ENCODE measurements around the gene DRAM2. TPM values are rescaled to one million over a fixed set of nuclear protein-coding genes. Genes with fewer than 3 reads are reported as not detected.
A peak's percentile ranks its signal among the peaks of the same experiment; 100 is the strongest.

The DRAM2 gene
- total and polyA plus RNA-seq, 9 of the 15 experiments (the other 6 are each of a cell fraction or from before 2014, with no cell fraction given), result 29.0 to 161 (median 53.5) TPM

DNA sequence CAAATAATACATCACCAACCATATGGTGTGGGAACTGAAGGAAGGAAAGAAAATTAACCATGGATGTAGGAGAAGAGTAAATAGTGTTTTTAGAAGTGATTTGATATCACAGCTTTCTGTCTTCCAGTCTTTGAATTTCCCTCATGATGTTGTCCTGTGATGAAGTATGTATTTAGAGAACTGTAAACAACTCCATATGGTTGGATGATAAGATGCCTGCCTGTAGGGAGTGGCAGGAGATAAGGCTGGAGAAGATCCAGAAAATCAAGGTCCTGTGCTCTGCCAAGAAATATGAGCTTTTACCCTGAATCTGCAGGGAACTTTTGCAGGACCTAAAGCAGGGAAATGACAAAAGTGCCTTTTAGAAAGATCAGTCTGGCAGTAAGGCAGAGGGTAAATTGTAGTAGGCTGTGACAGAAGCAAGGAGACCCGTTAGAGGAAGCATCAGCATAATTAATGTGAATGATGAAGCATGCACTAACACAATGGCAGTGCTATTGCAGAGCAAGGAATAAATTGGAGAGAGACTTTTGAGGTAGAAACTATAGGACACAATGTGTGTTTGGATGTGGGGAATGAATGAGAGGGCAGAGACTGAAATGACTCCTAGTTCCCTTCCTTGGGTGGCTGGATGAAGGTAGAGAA lies 22.1 kb upstream of the DRAM2 start (continued):
- TF ChIP-seq ZBTB12 (CRISPR knock-in tag; IDR thresholded peaks at IDR 0.05) (peak; percentile 61; the same call in 1 of the 2 replicates), OTX1 (CRISPR knock-in tag; IDR thresholded peaks at IDR 0.05) (peak; percentile 85; the same call in 1 of the 2 replicates), CBX8 (IDR thresholded peaks at IDR 0.05; ENCODE audit: borderline replicate concordance, extremely low read depth, low read depth, low read length, poor library complexity, severe bottlenecking) (no peak), HDAC2 (IDR thresholded peaks at IDR 0.05) (peak; percentile 100), CC2D1A (IDR thresholded peaks at IDR 0.05) (peak; percentile 97), GABPB1 (CRISPR knock-in tag; IDR thresholded peaks at IDR 0.05) (no peak), CSDE1 (IDR thresholded peaks at IDR 0.05) (no peak; a peak in 1 of 4 replicates), RBM14 (IDR thresholded peaks at IDR 0.05; ENCODE audit: borderline replicate concordance, insufficient read depth, low read depth, low read length) (no peak), ZKSCAN8 (CRISPR knock-in tag; IDR thresholded peaks at IDR 0.05) (0 out of 2 replicates have a peak, but pooled peaks have one; percentile 63), NRF1 (conservative IDR thresholded peaks at IDR 0.05 in 1 of 2, IDR thresholded peaks at IDR 0.05 in 1 of 2) (no peak), PML (IDR thresholded peaks at IDR 0.05; ENCODE audit: low read length) (peak; percentile 96), SP2 (IDR thresholded peaks at IDR 0.05; ENCODE audit: extremely low read depth, low read depth, low read length, poor library complexity, severe bottlenecking) (no peak), KLF1 (tag; IDR thresholded peaks at IDR 0.05) (peak; percentile 92), ZNF589 (CRISPR knock-in tag; IDR thresholded peaks at IDR 0.05; ENCODE audit: low read depth) (peak; percentile 92), ZNF146 (CRISPR knock-in tag; IDR thresholded peaks at IDR 0.05; ENCODE audit: unreplicated experiment) (no peak), ZNF583 (CRISPR knock-in tag; IDR thresholded peaks at IDR 0.05) (peak; percentile 82), DIDO1 (tag; IDR thresholded peaks at IDR 0.05; ENCODE audit: low read depth) (no peak; the same call in 1 of the 2 replicates), NCOA4 (IDR thresholded peaks at IDR 0.05; ENCODE audit: partially characterized antibody) (peak; percentile 87), CHD2 (IDR thresholded peaks at IDR 0.05; ENCODE audit: low read depth, low read length) (no peak), PKNOX1 (IDR thresholded peaks at IDR 0.05) (peak; percentile 74), MEF2D (tag; conservative IDR thresholded peaks at IDR 0.05; ENCODE audit: low read depth) (peak; percentile 92), PYGO2 (tag; IDR thresholded peaks at IDR 0.05) (peak; percentile 90), SIN3B (IDR thresholded peaks at IDR 0.05; ENCODE audit: low read depth) (no peak)
- TF ChIP-seq, protein P1, sequence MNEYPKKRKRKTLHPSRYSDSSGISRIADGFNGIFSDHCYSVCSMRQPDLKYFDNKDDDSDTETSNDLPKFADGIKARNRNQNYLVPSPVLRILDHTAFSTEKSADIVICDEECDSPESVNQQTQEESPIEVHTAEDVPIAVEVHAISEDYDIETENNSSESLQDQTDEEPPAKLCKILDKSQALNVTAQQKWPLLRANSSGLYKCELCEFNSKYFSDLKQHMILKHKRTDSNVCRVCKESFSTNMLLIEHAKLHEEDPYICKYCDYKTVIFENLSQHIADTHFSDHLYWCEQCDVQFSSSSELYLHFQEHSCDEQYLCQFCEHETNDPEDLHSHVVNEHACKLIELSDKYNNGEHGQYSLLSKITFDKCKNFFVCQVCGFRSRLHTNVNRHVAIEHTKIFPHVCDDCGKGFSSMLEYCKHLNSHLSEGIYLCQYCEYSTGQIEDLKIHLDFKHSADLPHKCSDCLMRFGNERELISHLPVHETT (CRISPR knock-in tag; conservative IDR thresholded peaks at IDR 0.05 in 1 of 2, IDR thresholded peaks at IDR 0.05 in 1 of 2), result peak in 1 of 2 experiments; percentile 70; a peak in 1 of 4 replicates
- TF ChIP-seq, protein P2, sequence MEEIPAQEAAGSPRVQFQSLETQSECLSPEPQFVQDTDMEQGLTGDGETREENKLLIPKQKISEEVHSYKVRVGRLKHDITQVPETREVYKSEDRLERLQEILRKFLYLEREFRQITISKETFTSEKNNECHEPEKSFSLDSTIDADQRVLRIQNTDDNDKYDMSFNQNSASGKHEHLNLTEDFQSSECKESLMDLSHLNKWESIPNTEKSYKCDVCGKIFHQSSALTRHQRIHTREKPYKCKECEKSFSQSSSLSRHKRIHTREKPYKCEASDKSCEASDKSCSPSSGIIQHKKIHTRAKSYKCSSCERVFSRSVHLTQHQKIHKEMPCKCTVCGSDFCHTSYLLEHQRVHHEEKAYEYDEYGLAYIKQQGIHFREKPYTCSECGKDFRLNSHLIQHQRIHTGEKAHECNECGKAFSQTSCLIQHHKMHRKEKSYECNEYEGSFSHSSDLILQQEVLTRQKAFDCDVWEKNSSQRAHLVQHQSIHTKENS (CRISPR knock-in tag; IDR thresholded peaks at IDR 0.05), result no peak

Data from K562 (cell line).